ENCODE data around the gene PKN2. TPM values are rescaled to one million over a fixed set of nuclear protein-coding genes. Genes with fewer than 3 reads are reported as not detected.

Gene PKN2
- polyA plus RNA-seq, 3 donors, result 6.9 to 23.0 (median 8.7) TPM

GRCh38 chr1:88779880-88780279 lies 95.8 kb downstream of the PKN2 start:
- DNase-seq, result no peak
- peaks cover 14% of the 10 kb centered on the region for H4K20me1 ChIP-seq (ENCODE audit: insufficient read depth, low read length)
- no peak overlapping the region for H3K4me3 Mint-ChIP-seq
- H2AFZ ChIP-seq (ENCODE audit: insufficient read depth, low read depth, low read length, poor library complexity, severe bottlenecking), result no peak overlapping the region
- H3K9me3 ChIP-seq (replicated peaks in 1 of 2; ENCODE audit: control insufficient read depth in 1 of 2, insufficient read depth in 1 of 2, low read length in 2 of 2), result no peaks in the 10 kb centered on the region
- peaks cover 12% of the 10 kb centered on the region for H3K4me1 Mint-ChIP-seq
- H3K9me3 Mint-ChIP-seq, result peaks cover 0 to under 1% (median 0%) of the 10 kb centered on the region in 7 donors
- H3K4me1 ChIP-seq (ENCODE audit: control insufficient read depth in 1 of 2, insufficient read depth in 2 of 2, low read length in 2 of 2), result peaks cover 4 to 14% of the 10 kb centered on the region in 2 donors
- H3K27ac Mint-ChIP-seq, result peak overlapping the region in 3 of 7 donors; percentile 6 to 62 (median 18)
- H3K27me3 ChIP-seq (ENCODE audit: control insufficient read depth in 2 of 2, insufficient read depth in 2 of 2, low read length in 2 of 2), result no peaks in the 10 kb centered on the region
- no peak overlapping the region for H3K4me2 ChIP-seq (replicated peaks; ENCODE audit: extremely low read depth, low read length, poor library complexity, severe bottlenecking)
- peaks cover 0 to 2% (median under 1%) of the 10 kb centered on the region in 3 donors for H3K27me3 Mint-ChIP-seq (ENCODE audit: low read depth in 3 of 3)
- H3K79me2 ChIP-seq (ENCODE audit: insufficient read depth, low read length), result no peaks in the 10 kb centered on the region
- no peak overlapping the region for H3K9ac ChIP-seq (ENCODE audit: insufficient read depth, low read length, poor library complexity, severe bottlenecking)
- no peak overlapping the region for H3K4me3 ChIP-seq (replicated peaks in 1 of 3; ENCODE audit: low read depth in 2 of 3, low read length in 3 of 3)
- no peak for TF ChIP-seq CTCF (IDR thresholded peaks at IDR 0.05)
- peaks cover 47 to 72% of the 10 kb centered on the region in 2 donors for H3K36me3 ChIP-seq (replicated peaks in 1 of 2; ENCODE audit: control insufficient read depth in 1 of 2, insufficient read depth in 2 of 2, low read length in 2 of 2)
- H3K36me3 Mint-ChIP-seq, result peaks cover 60 to 75% of the 10 kb centered on the region in 2 donors
- H3K27ac ChIP-seq (ENCODE audit: low read depth in 1 of 2, low read length in 2 of 2), result no peak overlapping the region
- intact Hi-C loops (cut with micrococcal nuclease), result no loop called here

GRCh38 chr1:88780485-88780884 lies 96.4 kb downstream of the PKN2 start:
- intact Hi-C loops (cut with micrococcal nuclease), result no loop called here
- Mint-ChIP-seq H3K4me3 (no peak overlapping the region), H3K27me3 (ENCODE audit: low read depth in 3 of 3) (peaks cover 0 to 2% (median 0%) of the 10 kb centered on the region in 3 donors), H3K9me3 (no peaks in the 10 kb centered on the region), H3K36me3 (peaks cover 60 to 75% of the 10 kb centered on the region in 2 donors), H3K27ac (peak overlapping the region in 2 of 7 donors; percentile 52 to 58), H3K4me1 (peaks cover 12% of the 10 kb centered on the region)
- DNase-seq, result no peak
- peaks cover 47 to 72% of the 10 kb centered on the region in 2 donors for H3K36me3 ChIP-seq (replicated peaks in 1 of 2; ENCODE audit: control insufficient read depth in 1 of 2, insufficient read depth in 2 of 2, low read length in 2 of 2)
- no peaks in the 10 kb centered on the region for H3K9me3 ChIP-seq (replicated peaks in 1 of 2; ENCODE audit: control insufficient read depth in 1 of 2, insufficient read depth in 1 of 2, low read length in 2 of 2)
- H3K9ac ChIP-seq (ENCODE audit: insufficient read depth, low read length, poor library complexity, severe bottlenecking), result no peak overlapping the region
- no peaks in the 10 kb centered on the region for H3K79me2 ChIP-seq (ENCODE audit: insufficient read depth, low read length)
- peaks cover 4 to 14% of the 10 kb centered on the region in 2 donors for H3K4me1 ChIP-seq (ENCODE audit: control insufficient read depth in 1 of 2, insufficient read depth in 2 of 2, low read length in 2 of 2)
- no peak overlapping the region for H3K4me3 ChIP-seq (replicated peaks in 1 of 3; ENCODE audit: low read depth in 2 of 3, low read length in 3 of 3)
- no peaks in the 10 kb centered on the region for H3K27me3 ChIP-seq (ENCODE audit: control insufficient read depth in 2 of 2, insufficient read depth in 2 of 2, low read length in 2 of 2)
- H4K20me1 ChIP-seq (ENCODE audit: insufficient read depth, low read length), result peaks cover 10% of the 10 kb centered on the region
- peak overlapping the region in 1 of 2 donors; percentile 64 for H3K27ac ChIP-seq (ENCODE audit: low read depth in 1 of 2, low read length in 2 of 2)
- TF ChIP-seq CTCF (IDR thresholded peaks at IDR 0.05), result no peak
- no peak overlapping the region for H3K4me2 ChIP-seq (replicated peaks; ENCODE audit: extremely low read depth, low read length, poor library complexity, severe bottlenecking)
- H2AFZ ChIP-seq (ENCODE audit: insufficient read depth, low read depth, low read length, poor library complexity, severe bottlenecking), result no peak overlapping the region

All from CD14-positive monocyte (primary cell).